ENCODE results near the gene NXN. TPM values are rescaled to one million over a fixed set of nuclear protein-coding genes. Genes with fewer than 3 reads are reported as not detected.

Gene NXN
- total RNA-seq, 4 donors from 2014 or later = 11.3 to 51.6 (median 31.8) TPM

GRCh38 chr17:962166-962565 lies 17.4 kb downstream of the NXN start:
- DNase-seq (ENCODE audit: low spot score in 2 of 2) = no peak
- H3K4me3 ChIP-seq (ENCODE audit: low read depth, poor library complexity, severe bottlenecking) = no peak overlapping the region
- intact Hi-C loops (cut with DNase I; ENCODE audit: low total_unique reads) = no loop called here
- 87 to 94% methylated on average over 8 of the region's 8 CpGs for WGBS, 2 donors
- TF ChIP-seq CTCF (IDR thresholded peaks at IDR 0.05) (no peak), POLR2A (IDR thresholded peaks at IDR 0.05) (no peak)

GRCh38 chr17:958712-959451 lies 20.7 kb downstream of the NXN start:
- DNase-seq (ENCODE audit: low spot score in 2 of 2) = no peak
- TF ChIP-seq CTCF (IDR thresholded peaks at IDR 0.05) (no peak), POLR2A (IDR thresholded peaks at IDR 0.05) (no peak)
- intact Hi-C loops (cut with DNase I; ENCODE audit: low total_unique reads) = no loop called here
- no peak overlapping the region for H3K4me3 ChIP-seq (ENCODE audit: low read depth, poor library complexity, severe bottlenecking)
- WGBS, 2 donors = 88 to 92% methylated on average over 31 of the region's 31 CpGs

GRCh38 chr17:957856-958421 lies 21.6 kb downstream of the NXN start:
- TF ChIP-seq CTCF (IDR thresholded peaks at IDR 0.05) (no peak), POLR2A (IDR thresholded peaks at IDR 0.05) (no peak)
- DNase-seq (ENCODE audit: low spot score in 2 of 2) = no peak
- H3K4me3 ChIP-seq (ENCODE audit: low read depth, poor library complexity, severe bottlenecking) = no peak overlapping the region
- intact Hi-C loops (cut with DNase I; ENCODE audit: low total_unique reads) = no loop called here
- 84 to 86% methylated on average over 20 of the region's 20 CpGs for WGBS, 2 donors

- TF ChIP-seq CTCF (IDR thresholded peaks at IDR 0.05) (no peak), POLR2A (IDR thresholded peaks at IDR 0.05) (no peak)
- DNase-seq (ENCODE audit: low spot score in 2 of 2) = no peak
- WGBS, 2 donors = 51 to 54% methylated on average over 8 of the region's 8 CpGs
These were observed 22.7 kb downstream of the NXN start for GRCh38 chr17:956905-957304.

GRCh38 chr17:954431-955164 lies 25.0 kb downstream of the NXN start:
- no peak for DNase-seq (ENCODE audit: low spot score in 2 of 2)
- no peak for TF ChIP-seq POLR2A (IDR thresholded peaks at IDR 0.05)
- no peak for TF ChIP-seq CTCF (IDR thresholded peaks at IDR 0.05)
- H3K4me3 ChIP-seq (ENCODE audit: low read depth, poor library complexity, severe bottlenecking) = no peak overlapping the region
- intact Hi-C loops (cut with DNase I; ENCODE audit: low total_unique reads) = no loop called here
- 59 to 70% methylated on average over 23 of the region's 23 CpGs for WGBS, 2 donors

More at GRCh38 chr17:956905-957304, 22.7 kb downstream of the NXN start:
- intact Hi-C loops (cut with DNase I; ENCODE audit: low total_unique reads) = no loop called here
- H3K4me3 ChIP-seq (ENCODE audit: low read depth, poor library complexity, severe bottlenecking) = no peak overlapping the region
